HL-60 (cell line): ENCODE measurements around the gene ECI1.
A peak's percentile ranks its signal among the peaks of the same experiment; 100 is the strongest.

Experiments
- DNase-seq, 2 experiments: peaks; one replicate each; pipeline ENCODE4 v3.0.0-alpha.2; 2010 to 2020; ENCODE audit warnings: low read depth in 1 of 2, low spot score in 1 of 2
- H3K27ac ChIP-seq: fragments of 250-450 bp; sonication (Bioruptor Pico); replicated peaks from 2 replicates; pipeline ENCODE4 v1.5.1; 2020; ENCODE audit warnings: mild to moderate bottlenecking, moderate library complexity
- H3K27me3 ChIP-seq: fragments of 250-450 bp; sonication (Bioruptor Pico); 2 replicates; pipeline ENCODE4 v1.5.1; 2021; ENCODE audit warnings: mild to moderate bottlenecking, moderate library complexity; ENCODE audit not compliant: insufficient read depth, poor library complexity, severe bottlenecking
- H3K4me3 ChIP-seq: replicated peaks from 2 replicates; pipeline ENCODE4 v1.5.1; 2011; ENCODE audit warnings: mild to moderate bottlenecking, control low read depth, low read length; ENCODE audit not compliant: insufficient read depth
- CTCF ChIP-seq: IDR thresholded peaks from one replicate; pipeline ENCODE4 v1.5.1; 2011; ENCODE audit warnings: low read length, control low read depth, inconsistent platforms; ENCODE audit not compliant: insufficient read depth
- GABPA ChIP-seq: IDR thresholded peaks from 2 replicates; pipeline ENCODE4 v1.6.1; 2012; ENCODE audit warnings: low read depth
- POLR2AphosphoS5 ChIP-seq: IDR thresholded peaks from 2 replicates; pipeline ENCODE4 v1.6.1; 2012; ENCODE audit warnings: low read depth
- REST ChIP-seq: IDR thresholded peaks from 2 replicates; pipeline ENCODE4 v1.6.1; 2012; ENCODE audit warnings: low read depth; ENCODE audit not compliant: insufficient replicate concordance
- SPI1 ChIP-seq: IDR thresholded peaks from 2 replicates; pipeline ENCODE4 v1.6.1; 2012; ENCODE audit warnings: low read depth, mild to moderate bottlenecking, borderline replicate concordance

ECI1 gene

GRCh38 chr16:2212362-2213324 is 38.7 kb downstream of the ECI1 start:
- H3K4me3 ChIP-seq: peak overlapping the region; percentile 87
- no peaks in the 10 kb centered on the region for H3K27me3 ChIP-seq
- peak; percentile 52 to 83 for DNase-seq
- TF ChIP-seq SPI1 (peak; percentile 75; the same call in 1 of the 2 replicates), POLR2AphosphoS5 (peak; percentile 59), GABPA (no peak)
- peak overlapping the region; percentile 60 for H3K27ac ChIP-seq

DNA sequence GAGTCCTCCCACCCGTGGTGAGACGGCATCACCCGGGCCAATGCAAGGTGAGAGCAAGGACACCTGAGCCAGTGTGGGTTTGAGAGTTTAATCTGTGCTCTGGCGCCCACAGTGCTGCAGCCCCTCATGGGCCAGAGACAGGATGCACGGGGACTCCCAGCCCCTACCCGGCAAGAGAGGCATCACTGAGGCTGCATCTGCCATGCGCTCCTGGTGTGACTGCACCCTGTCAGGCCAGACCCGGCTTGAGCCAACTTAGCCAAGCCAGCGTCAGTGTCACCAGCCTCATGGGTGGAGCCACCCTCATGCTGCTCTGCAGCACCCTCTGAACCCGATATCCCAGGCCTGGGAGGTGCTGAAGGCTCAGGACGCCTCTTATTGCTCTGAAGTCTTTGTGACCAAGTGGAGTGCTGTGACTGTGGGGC is 39.5 kb downstream of the ECI1 start:
- peak in 1 of 2 experiments; percentile 18 for DNase-seq

DNA sequence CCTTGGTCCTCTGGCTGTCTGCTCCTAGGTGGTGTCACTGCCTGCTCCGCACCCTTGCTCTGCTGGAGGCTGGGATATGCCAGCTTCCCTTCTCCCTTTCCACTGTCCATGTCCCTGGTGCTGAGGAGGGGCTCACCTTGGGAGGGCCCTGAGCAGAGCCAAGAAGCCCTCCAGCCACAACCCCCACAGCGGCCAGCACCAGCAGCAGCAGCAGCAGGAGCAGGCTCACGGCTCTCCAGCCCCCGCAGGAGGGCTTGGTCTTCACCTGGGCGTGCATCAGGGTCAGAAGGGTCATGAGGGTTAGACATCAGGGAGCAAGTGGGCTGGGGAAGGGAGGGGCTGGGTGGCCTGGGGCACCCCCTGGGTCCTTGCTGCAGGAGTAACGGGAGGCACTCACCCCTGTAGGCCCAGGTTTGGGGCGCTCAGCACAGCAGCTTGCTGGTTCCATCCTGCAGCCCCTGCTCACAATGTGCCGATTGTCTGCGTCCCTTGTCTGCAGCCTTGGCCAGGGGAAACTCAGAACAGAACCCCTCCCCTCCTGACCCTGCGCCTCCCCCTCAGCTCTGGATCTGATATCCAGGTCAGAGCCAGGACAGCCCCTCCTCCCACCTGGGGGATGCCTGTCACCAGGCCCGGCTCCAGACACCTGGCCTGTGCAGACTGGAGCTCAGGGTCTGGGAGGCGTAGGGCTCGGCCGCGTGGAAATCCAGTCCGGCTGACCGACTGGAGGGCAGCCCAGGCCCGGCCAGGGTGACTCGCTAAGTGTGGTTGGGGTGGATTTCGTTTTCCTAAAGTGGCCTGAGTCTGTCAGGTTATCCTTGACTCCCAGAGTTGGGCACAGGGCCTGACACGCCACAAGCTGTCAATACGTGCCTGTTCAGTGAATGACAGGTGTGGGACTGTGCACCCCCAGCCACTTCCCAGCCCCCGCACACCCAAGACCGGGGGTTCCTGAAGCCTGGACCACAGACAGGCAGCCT is 40.7 kb downstream of the ECI1 start, which contains the start of gene BRICD5:
Gene BRICD5, minus strand, starts transcription at position 478 of the 980 bp plus-strand sequence. Its CDS starts 30 bp downstream, at position 448.
- no peak for DNase-seq
- Histone ChIP-seq H3K27me3 (no peaks in the 10 kb centered on the region), H3K4me3 (no peak within 1 kb of the TSS), H3K27ac (no peak within 1 kb of the TSS)
- peak; percentile 23 for TF ChIP-seq POLR2AphosphoS5
- TF ChIP-seq REST: no peak

More for the DNA sequence above, 39.5 kb downstream of the ECI1 start:
- no peak for TF ChIP-seq CTCF
- peak; percentile 72 for TF ChIP-seq POLR2AphosphoS5
- Histone ChIP-seq H3K27ac (peak overlapping the region; percentile 60), H3K27me3 (no peaks in the 10 kb centered on the region), H3K4me3 (peak overlapping the region; percentile 87; the same call in 1 of the 2 replicates)

- no peak for DNase-seq
- TF ChIP-seq GABPA (no peak), CTCF (no peak), REST (no peak), SPI1 (no peak), POLR2AphosphoS5 (no peak)
- H3K4me3 ChIP-seq: no peak overlapping the region
- no peak overlapping the region for H3K27ac ChIP-seq
- no peaks in the 10 kb centered on the region for H3K27me3 ChIP-seq
These were observed 41.4 kb downstream of the ECI1 start for GRCh38 chr16:2210009-2210332.
